IPS-18c (cell line): ENCODE measurements around the gene DAPK1.

Experiments used
- H3K4me3 ChIP-seq: 2 replicates; pipeline ENCODE4 v1.7.0; 2013; ENCODE audit warnings: low read depth, mild to moderate bottlenecking, low read length, moderate library complexity; ENCODE audit not compliant: insufficient read depth
- H3K9me3 ChIP-seq: one replicate; pipeline ENCODE4 v1.6.1; 2013; ENCODE audit warnings: mild to moderate bottlenecking, low read length, moderate library complexity; ENCODE audit not compliant: control insufficient read depth, insufficient read depth

The DAPK1 gene

DNA sequence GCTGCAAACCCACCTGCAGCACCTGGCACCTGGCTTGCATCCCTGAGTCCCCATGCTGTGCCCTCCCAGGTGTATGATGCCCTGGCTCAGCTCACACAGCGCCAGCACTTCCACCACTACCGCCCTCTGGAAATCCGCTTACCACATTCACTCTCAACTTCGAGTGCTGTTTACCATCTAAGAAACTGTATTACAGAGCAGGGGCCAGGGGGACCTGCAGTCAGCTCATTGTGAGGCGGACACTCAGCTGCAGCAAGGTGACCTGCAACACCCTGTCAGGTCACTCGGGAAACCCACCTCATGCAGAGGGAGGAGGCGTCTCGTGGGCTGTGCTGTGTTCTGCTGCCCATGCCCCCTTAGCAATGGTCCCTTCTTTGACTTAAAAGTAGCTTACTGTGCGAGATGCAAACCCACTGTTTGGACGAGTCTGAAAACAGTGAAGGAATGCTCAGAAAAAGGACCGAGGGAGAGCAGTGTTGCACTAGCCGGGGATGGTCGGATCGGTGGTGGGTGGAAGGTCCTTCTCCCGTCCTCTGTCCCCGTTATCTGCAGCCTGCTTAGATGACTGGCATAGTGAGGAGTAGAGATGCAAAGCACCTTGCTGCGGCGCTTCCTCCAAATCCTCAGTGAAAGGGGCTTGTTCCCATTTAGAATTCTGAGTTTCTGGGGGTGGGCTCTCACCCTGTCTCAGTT is 173.1 kb downstream of the DAPK1 start:
- peaks cover 14% of the 10 kb centered on the region for H3K9me3 ChIP-seq
- H3K4me3 ChIP-seq: no peak overlapping the region

DNA sequence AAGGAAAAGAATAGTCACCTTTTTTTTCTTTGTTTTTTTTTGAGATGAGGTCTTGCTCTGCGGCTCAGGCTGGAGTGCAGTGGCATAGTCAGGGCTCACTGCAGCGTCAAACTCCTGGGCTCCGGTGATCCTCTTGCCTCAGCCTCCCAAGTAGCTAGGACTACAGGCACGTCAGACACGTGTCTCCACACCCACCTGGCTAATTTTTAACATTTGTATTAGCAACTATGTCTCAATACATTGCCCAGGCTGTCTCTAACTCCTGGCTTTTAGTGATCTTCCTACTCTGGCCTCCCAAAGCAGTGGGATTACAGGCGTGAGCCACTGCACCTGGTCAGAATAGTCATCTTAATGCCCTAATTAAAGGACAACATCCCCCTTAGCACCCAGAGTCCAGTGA is 173.8 kb downstream of the DAPK1 start:
- H3K4me3 ChIP-seq: no peak overlapping the region
- peaks cover 10% of the 10 kb centered on the region for H3K9me3 ChIP-seq

DNA sequence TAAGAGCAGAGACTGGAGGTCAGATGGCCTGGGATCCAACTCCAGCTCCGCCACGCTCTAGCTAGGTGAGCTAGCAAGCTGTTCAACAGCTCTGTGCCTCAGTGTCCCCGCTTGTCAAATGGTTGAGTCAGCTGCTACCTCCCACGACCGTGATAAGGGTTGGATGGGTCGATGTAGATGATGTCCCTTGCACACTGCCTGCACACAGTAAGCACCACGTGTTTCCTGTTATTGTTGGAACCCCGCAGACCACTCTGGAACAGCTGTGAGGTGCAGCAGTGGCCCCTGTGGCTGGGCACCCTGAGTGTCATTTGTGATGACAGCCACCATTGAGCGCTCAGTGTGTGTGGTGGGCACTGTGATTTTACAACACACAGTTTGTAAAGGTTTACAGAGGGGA is 174.3 kb downstream of the DAPK1 start:
- Histone ChIP-seq H3K4me3 (no peak overlapping the region), H3K9me3 (peaks cover 6% of the 10 kb centered on the region)

DNA sequence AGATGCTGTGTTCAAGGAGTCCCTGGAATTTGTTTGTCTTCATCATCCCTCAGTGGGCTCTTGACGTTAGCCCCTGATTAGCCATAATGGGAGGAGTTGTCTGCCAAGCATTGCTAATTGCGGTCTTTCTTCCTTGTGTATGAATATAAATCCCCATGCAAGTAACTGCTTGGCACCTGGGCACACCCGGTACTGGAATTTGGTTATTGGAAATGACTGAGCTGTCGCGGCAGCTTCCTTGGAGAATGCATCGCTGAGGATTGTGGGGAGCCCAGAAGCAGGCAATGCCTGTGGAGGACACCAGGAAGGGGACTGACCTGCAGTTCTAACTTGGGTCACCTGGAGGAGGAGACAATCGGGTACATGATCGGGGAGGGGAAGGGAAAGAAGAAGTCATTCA is 174.9 kb downstream of the DAPK1 start:
- Histone ChIP-seq H3K9me3 (peaks cover 3% of the 10 kb centered on the region), H3K4me3 (no peak overlapping the region)

DNA sequence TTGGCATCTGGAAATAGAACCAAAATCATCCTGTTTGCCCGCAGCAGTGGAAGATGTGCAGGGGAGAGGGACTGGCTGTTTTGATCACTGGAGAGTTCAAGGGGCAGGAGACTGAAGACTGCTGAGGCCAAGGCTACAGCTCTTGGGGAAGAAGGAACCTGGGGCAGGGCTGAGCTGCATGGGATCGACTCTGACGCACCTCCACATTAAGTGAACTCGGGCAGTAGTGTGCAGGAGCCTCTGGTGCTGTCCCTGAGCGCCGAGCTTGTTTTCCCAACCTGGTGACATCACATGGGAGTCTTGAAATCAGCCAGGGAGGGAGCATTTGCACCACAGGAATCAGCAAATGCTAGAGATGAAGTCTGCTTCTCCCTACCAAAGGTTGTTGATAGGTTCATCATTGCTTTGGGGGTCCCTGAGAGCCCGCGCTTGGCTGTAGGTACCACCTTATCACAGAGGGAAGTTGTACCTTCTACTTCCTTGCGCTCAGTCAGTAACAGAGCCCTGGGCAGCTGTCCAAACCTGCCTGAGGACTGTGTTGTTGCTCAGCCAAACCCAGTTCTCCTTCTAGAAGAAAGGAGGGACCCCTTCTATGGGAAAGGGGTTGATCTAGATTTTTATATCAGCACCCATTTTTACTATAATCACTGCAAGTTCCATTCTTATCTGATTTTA is 175.9 kb downstream of the DAPK1 start:
- H3K9me3 ChIP-seq: no peaks in the 10 kb centered on the region

DNA sequence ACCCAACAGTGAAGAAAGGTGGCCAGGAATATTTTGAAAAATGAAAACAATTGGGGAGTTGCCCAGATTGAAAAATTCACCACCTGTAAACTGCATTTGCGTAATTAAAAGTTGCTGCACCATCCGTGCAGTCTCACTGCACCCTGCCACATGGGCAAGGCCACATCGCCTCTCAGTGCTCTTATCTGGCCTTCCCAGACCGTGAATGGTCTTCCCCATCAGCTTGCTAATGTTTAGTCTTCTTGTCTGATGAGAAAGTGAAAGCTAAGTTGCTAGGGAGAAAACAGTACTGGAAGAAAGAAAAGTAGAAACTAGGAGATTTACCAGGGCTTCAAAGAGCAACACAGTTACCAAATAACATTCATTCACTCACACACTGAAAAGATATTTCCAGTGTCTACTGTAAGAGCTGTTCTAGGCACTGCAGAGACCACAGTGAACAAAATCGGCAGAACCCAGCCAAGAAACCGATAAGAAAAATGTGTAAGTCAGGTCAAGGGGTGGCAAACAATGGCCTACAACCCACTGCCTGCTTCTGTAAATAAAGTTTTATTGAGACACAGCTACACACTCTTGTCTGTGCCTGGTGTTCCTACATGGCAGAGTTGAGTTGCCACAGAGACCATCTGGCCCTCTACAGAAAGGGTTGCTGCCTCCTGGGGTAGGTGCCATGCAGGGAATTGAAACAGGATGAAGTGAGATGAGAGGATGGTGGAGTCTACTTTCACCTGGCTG is 177.1 kb downstream of the DAPK1 start:
- H3K9me3 ChIP-seq: no peaks in the 10 kb centered on the region
- no peak overlapping the region for H3K4me3 ChIP-seq

More for the DNA sequence above, 175.9 kb downstream of the DAPK1 start:
- H3K4me3 ChIP-seq: no peak overlapping the region

DNA sequence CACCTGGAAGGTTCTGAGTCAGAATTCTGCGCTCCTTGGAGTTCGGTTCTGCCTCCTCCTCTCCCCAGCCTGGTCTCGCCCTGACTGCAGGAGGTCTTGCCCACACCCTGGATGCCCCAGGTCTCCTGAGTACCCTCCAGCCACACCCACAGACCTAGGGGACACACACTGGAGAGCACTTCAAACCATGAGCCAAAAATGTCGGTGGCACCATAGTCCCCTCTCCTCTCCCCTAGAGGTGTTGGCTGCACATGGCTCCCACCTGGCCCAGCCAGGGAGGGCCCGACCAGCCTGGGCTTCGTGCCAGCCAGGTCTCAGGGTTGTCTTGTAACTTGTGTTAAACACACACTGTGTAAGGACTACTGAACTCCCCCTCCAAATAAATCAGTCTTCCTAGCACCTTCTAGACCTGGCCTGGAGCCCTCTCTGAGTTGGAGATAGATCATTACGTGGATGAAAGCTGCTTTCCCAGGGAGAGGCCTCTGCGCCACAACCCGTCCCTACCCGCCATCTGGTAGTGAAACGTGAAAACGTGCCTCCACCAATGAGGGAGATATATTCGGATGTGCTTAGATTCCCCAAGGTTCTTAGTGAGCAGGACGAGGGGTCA is 178.3 kb downstream of the DAPK1 start:
- Histone ChIP-seq H3K4me3 (no peak overlapping the region), H3K9me3 (no peaks in the 10 kb centered on the region)

DNA sequence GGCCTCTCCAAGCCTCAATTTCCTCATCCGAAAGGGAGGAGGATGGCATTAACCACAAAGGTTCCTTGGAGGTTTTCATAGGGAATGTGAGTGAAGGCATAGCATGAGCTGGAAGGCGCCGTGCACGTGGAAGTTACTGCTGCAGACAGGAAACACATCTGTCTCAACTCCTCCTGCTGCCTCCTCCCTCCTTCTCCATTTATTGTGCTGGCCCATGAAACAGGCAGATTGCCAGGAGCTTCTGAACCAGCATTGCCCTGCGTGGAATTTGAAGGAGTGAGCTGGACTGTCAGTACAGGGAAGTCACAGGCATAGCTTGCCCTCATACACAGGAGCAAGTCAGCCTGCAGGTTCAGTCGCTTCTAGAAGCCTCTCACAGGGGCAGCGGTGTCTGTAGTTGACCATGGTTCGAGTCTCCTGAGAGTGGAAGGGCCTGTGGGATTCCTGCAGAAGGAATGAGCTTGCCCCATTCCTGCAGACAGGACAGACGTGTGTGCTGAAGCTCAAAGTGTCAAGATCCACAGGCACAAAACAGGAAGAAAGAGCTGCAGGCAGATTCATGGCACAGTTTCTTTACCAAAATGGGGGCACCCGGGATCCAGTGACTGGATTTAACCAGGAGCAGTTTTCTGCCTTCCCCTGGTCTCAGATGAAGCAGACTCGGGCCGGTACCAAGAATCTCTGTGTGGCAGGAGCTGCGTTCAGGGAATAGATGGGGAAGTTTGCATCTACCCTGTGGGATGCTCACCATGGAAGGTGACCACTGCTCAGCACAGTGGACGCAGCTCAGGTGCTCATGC is 179.5 kb downstream of the DAPK1 start:
- Histone ChIP-seq H3K4me3 (no peak overlapping the region), H3K9me3 (no peaks in the 10 kb centered on the region)

DNA sequence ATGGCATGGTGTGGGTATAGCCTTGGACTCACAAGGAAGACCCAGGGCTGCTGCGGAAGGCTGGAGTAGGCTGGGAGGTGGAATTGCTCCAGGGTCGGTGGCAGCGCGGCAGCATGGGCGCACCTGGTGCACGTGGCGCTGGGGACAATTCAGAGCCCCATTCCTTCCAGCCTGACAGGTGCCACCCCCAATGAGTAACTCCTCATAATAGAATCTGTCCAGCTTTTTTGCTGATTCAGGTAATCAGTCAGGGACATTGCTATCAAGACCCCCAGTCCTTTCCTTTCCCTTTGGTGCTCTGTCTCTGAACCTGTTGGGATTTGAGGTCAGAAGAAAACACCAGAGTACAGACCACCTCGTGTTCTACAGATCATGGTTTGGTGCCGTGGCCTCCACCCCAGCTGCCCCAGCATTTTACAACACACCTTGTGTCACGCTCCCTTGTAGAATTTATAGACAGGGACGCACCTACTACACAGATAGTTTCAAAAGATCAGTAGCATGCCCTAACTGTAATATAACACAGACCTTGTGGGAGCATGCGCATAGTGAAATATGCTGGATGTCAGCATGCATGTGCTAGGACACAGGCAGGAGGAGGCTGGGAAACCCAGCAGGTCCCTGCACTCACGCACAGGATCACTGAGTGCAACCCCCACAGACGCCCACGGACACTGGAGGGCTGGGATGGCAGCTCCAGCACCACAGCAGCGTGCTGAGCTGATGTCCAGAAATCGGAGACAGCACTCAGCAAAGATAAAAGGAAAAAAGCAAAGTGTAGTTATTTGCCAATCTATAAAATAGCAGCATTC is 180.3 kb downstream of the DAPK1 start:
- Histone ChIP-seq H3K4me3 (no peak overlapping the region), H3K9me3 (no peaks in the 10 kb centered on the region)

DNA sequence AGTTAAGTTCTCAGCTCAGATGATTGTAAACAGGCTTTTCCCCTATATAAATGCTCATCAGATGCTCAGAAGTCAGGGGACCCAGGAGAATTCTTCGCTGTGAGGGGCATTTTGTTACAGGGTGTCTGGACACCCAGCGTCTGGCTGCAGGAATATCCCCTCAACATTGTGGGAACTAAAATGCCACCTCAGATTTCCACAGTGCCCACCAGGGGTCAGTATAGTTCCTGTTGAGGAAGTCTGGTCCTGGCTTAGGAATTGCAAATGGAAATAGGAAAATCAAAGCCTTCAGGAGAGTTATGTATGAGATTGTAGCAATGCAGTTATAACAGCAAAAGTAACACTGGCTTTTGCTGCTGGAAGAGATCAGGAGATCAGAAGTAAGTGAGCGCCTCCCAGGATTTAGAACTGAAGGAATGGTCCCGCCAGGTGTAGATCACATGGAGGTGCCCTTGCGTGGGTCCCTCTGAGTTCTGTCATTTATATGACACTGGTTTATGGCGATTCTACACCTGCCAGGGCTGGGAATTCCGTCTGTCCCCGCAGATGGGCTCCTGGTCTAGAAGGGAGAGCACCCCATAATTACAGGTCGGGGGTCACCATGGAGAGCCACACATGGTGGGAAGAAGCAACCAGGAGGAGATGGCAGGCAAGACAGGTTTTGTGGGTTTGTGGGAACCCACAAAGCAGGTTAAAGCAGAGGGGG is 181.1 kb downstream of the DAPK1 start:
- Histone ChIP-seq H3K9me3 (no peaks in the 10 kb centered on the region), H3K4me3 (no peak overlapping the region)

DNA sequence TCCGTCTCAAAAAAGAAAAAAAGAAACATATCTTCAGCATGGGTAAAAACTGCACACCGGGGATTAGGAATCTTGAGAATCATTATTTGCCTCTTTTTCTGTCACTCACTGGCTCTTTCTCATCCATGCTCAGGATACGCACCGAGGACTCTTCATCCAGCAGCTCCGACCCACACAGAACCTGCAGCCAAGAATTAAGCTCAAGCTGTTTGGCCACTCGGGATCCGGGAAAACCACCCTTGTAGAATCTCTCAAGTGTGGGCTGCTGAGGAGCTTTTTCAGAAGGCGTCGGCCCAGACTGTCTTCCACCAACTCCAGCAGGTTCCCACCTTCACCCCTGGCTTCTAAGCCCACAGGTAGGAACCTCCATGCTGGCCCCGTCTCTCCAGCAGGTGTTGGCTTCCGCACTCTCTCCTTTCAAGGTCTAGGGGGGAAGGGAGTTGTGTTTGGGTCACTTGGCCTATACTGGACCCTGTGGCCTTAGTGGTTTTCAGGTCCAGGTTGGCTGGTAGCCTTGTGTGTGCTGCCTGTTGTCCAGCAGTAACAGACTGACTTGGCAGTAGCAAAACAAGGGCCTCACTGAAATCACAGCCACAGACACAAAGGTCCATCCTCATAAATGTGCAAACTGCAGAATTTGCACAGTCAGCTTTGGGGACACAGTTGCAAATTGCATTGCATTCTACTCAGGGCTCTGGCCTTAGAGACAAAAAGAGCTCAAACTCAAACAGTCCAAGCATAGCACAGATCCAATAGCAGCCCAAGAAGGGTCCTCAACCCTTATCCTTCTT is 183.8 kb downstream of the DAPK1 start:
- Histone ChIP-seq H3K4me3 (no peak overlapping the region), H3K9me3 (no peaks in the 10 kb centered on the region)

DNA sequence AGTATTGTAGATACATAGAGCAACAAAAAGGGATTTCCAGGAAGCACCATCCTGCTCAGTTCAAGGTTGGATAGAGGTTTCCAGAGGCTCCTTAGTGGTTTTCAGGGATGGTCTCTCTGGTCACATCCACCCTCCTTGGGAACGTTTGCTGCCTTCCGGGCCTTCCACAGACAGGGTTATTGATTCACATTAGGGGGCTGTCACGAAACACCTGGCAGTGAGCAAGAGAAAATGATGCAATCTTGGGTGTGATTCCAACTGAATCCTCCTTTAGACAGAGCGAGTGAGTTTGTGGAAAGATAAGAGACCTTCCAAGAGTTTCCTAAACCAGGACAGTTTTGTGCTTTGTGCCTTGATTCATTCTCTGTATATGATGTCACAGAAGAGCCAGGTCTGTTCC is 184.4 kb downstream of the DAPK1 start:
- no peaks in the 10 kb centered on the region for H3K9me3 ChIP-seq
- H3K4me3 ChIP-seq: no peak overlapping the region

DNA sequence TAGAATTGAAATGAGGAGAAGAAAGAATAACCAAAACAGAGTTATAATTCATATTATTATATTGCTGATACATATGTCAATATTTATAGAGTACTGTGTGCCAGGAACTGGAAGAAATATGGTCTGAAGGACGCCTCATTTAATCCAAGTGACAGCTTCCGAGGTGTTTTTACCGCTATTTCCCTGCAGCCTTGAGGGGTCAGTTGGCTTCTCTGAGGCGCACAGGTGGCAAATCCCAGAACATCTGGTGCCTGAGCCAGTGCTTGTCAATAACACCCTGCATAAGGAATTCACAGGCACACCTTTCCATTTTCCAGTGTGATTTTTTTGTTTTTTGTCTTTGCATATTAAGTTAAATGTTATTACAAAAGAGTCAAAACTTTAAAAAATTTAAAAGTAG is 185.0 kb downstream of the DAPK1 start:
- H3K9me3 ChIP-seq: no peaks in the 10 kb centered on the region
- H3K4me3 ChIP-seq: no peak overlapping the region

DNA sequence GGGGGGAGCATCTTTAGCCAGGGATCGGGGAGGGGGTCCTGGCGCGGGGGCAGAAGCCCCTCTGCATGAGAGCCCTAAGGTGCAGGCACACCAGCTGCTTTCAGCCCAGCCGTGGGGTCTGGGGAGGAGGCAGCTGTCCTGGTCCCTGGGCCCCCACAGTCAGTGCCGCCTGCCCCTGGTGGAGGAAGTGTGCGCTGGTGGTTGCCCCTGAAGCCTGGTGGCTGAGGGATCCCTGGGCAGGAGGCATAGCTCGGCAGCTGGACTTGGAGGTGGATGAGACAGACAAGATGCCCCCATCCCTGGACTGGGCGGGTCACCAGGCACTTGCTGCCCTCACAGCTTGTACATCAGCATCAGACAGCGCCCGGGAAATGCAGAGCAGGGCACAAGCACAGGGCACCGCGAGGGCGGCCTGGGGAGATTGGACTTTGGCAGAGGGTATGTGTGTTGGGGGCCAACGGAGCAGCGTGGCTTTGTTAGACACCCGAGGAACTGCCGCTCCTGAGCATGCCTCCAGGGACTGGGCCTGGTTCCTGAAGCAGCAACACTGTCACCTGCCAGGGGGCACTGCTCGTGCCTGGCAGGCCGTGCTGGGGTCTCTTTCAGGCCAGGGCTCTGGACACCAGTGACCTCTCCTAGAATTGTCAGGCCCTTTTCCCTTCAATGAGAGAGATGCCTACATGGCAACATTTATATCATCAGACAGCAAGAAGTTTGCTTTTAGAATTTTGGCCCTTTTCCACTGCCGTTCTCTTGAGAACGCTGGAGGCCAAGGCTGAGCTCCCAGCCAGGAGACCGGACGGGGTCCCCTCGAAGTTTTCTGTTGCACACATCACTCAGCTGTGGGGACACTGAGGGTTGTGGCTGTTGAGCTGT is 186.3 kb downstream of the DAPK1 start:
- Histone ChIP-seq H3K4me3 (no peak overlapping the region), H3K9me3 (no peaks in the 10 kb centered on the region)
